ENCODE data around the gene SLC2A13. TPM values are rescaled to one million over a fixed set of nuclear protein-coding genes. Genes with fewer than 3 reads are reported as not detected.

SLC2A13 gene
- total RNA-seq, 1 experiment from 2014 or later: 15.3 TPM

DNA sequence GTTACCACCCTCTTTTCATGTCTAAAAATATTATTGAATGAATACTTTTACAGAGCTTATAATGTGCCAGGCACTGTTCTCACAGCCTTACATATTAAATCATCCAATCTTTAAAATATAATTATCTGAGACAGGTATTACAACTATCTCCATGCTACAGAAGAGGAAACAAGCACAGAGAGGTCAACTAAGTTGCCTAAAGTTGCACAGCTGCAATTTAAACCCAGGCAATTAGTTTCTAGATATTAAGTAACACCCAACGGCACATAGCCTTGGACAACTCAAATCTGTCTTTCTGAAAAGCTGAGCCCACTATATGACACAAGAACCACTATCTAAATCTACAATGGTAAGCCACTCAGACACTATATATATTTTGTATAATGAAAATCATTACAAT lies 92.6 kb downstream of the SLC2A13 start:
- ChIA-PET POLR2A (no interaction called here), CTCF (interaction anchor here (0.6 kb wide), 1 partner anchor 94 kb away, joined by 3 read pairs; no protein-coding TSS in a partner anchor)
- Mint-ChIP-seq H3K36me3 (no peaks in the 10 kb centered on the region), H3K4me1 (peaks cover 43% of the 10 kb centered on the region), H3K9me3 (no peaks in the 10 kb centered on the region), H3K27me3 (ENCODE audit: low read depth) (no peaks in the 10 kb centered on the region), H3K4me3 (no peak overlapping the region), H3K27ac (no peak overlapping the region)
- ATAC-seq (no peak), DNase-seq (ENCODE audit: low spot score) (no peak)
- TF ChIP-seq MXD4 (CRISPR knock-in tag; IDR thresholded peaks at IDR 0.05; ENCODE audit: borderline replicate concordance) (no peak), AR (CRISPR knock-in tag; IDR thresholded peaks at IDR 0.05) (no peak), ZNF138 (CRISPR knock-in tag; conservative IDR thresholded peaks at IDR 0.05) (no peak), ZNF263 (CRISPR knock-in tag; IDR thresholded peaks at IDR 0.05; ENCODE audit: low read depth) (no peak), CBFB (CRISPR knock-in tag; IDR thresholded peaks at IDR 0.05; ENCODE audit: low read depth) (no peak), STAT6 (CRISPR knock-in tag; conservative IDR thresholded peaks at IDR 0.05; ENCODE audit: low read depth) (no peak), PRRX2 (CRISPR knock-in tag; IDR thresholded peaks at IDR 0.05) (no peak), MYBL2 (CRISPR knock-in tag; IDR thresholded peaks at IDR 0.05) (no peak), ZMAT4 (CRISPR knock-in tag; IDR thresholded peaks at IDR 0.05) (no peak), FOXK1 (CRISPR knock-in tag; IDR thresholded peaks at IDR 0.05) (no peak), E2F1 (CRISPR knock-in tag; IDR thresholded peaks at IDR 0.05) (no peak), PREB (CRISPR knock-in tag; IDR thresholded peaks at IDR 0.05; ENCODE audit: borderline replicate concordance) (no peak), GABPB1 (CRISPR knock-in tag; IDR thresholded peaks at IDR 0.05) (no peak), ZBTB43 (CRISPR knock-in tag; IDR thresholded peaks at IDR 0.05) (no peak), FOXJ3 (CRISPR knock-in tag; IDR thresholded peaks at IDR 0.05; ENCODE audit: borderline replicate concordance) (no peak)
- TF ChIP-seq, protein P1, sequence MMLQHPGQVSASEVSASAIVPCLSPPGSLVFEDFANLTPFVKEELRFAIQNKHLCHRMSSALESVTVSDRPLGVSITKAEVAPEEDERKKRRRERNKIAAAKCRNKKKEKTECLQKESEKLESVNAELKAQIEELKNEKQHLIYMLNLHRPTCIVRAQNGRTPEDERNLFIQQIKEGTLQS (CRISPR knock-in tag; conservative IDR thresholded peaks at IDR 0.05): no peak
- TF ChIP-seq, protein P2, sequence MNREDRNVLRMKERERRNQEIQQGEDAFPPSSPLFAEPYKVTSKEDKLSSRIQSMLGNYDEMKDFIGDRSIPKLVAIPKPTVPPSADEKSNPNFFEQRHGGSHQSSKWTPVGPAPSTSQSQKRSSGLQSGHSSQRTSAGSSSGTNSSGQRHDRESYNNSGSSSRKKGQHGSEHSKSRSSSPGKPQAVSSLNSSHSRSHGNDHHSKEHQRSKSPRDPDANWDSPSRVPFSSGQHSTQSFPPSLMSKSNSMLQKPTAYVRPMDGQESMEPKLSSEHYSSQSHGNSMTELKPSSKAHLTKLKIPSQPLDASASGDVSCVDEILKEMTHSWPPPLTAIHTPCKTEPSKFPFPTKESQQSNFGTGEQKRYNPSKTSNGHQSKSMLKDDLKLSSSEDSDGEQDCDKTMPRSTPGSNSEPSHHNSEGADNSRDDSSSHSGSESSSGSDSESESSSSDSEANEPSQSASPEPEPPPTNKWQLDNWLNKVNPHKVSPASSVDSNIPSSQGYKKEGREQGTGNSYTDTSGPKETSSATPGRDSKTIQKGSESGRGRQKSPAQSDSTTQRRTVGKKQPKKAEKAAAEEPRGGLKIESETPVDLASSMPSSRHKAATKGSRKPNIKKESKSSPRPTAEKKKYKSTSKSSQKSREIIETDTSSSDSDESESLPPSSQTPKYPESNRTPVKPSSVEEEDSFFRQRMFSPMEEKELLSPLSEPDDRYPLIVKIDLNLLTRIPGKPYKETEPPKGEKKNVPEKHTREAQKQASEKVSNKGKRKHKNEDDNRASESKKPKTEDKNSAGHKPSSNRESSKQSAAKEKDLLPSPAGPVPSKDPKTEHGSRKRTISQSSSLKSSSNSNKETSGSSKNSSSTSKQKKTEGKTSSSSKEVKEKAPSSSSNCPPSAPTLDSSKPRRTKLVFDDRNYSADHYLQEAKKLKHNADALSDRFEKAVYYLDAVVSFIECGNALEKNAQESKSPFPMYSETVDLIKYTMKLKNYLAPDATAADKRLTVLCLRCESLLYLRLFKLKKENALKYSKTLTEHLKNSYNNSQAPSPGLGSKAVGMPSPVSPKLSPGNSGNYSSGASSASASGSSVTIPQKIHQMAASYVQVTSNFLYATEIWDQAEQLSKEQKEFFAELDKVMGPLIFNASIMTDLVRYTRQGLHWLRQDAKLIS (CRISPR knock-in tag; IDR thresholded peaks at IDR 0.05; ENCODE audit: borderline replicate concordance): no peak
- TF ChIP-seq, protein P3, sequence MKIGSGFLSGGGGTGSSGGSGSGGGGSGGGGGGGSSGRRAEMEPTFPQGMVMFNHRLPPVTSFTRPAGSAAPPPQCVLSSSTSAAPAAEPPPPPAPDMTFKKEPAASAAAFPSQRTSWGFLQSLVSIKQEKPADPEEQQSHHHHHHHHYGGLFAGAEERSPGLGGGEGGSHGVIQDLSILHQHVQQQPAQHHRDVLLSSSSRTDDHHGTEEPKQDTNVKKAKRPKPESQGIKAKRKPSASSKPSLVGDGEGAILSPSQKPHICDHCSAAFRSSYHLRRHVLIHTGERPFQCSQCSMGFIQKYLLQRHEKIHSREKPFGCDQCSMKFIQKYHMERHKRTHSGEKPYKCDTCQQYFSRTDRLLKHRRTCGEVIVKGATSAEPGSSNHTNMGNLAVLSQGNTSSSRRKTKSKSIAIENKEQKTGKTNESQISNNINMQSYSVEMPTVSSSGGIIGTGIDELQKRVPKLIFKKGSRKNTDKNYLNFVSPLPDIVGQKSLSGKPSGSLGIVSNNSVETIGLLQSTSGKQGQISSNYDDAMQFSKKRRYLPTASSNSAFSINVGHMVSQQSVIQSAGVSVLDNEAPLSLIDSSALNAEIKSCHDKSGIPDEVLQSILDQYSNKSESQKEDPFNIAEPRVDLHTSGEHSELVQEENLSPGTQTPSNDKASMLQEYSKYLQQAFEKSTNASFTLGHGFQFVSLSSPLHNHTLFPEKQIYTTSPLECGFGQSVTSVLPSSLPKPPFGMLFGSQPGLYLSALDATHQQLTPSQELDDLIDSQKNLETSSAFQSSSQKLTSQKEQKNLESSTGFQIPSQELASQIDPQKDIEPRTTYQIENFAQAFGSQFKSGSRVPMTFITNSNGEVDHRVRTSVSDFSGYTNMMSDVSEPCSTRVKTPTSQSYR (CRISPR knock-in tag; IDR thresholded peaks at IDR 0.05): no peak
- TF ChIP-seq, protein P4, sequence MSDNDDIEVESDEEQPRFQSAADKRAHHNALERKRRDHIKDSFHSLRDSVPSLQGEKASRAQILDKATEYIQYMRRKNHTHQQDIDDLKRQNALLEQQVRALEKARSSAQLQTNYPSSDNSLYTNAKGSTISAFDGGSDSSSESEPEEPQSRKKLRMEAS (CRISPR knock-in tag; IDR thresholded peaks at IDR 0.05): no peak
